Liver (tissue), 9 donors: ENCODE results near the gene FAM210A. TPM values are rescaled to one million over a fixed set of nuclear protein-coding genes. Genes with fewer than 3 reads are reported as not detected.

Source experiments
- DNase-seq: peaks from one replicate; pipeline ENCODE4 v3.0.0-alpha.2; 2017; ENCODE audit warnings: low spot score
- H3K27ac ChIP-seq, 2 donors: one replicate each; pipeline ENCODE4 v1.7.0; 2013; ENCODE audit warnings: inconsistent platforms in 2 of 2, low read length in 2 of 2, control low read depth in 1 of 2, low read depth in 1 of 2, mild to moderate bottlenecking in 1 of 2
- H3K27me3 ChIP-seq, 4 donors: one replicate each; pipeline versions ENCODE4 v1.6.1 to v1.7.0; 2013; ENCODE audit warnings: low read length in 3 of 4, inconsistent platforms in 1 of 4, mild to moderate bottlenecking in 1 of 4, moderate library complexity in 1 of 4; ENCODE audit not compliant: control insufficient read depth in 4 of 4, insufficient read depth in 4 of 4
- H3K36me3 ChIP-seq, 4 donors: one replicate each; pipeline versions ENCODE4 v1.6.1 to v1.7.0; 2013; ENCODE audit warnings: low read length in 3 of 4, mild to moderate bottlenecking in 3 of 4, low read depth in 1 of 4, moderate library complexity in 1 of 4; ENCODE audit not compliant: control insufficient read depth in 4 of 4, insufficient read depth in 3 of 4
- H3K4me1 ChIP-seq, 4 donors: one replicate each; pipeline versions ENCODE4 v1.6.1 to v1.7.0; 2013; ENCODE audit warnings: low read length in 3 of 4, mild to moderate bottlenecking in 3 of 4, moderate library complexity in 1 of 4; ENCODE audit not compliant: control insufficient read depth in 4 of 4, insufficient read depth in 4 of 4
- H3K4me3 ChIP-seq, 3 donors: one replicate each; pipeline versions ENCODE4 v1.6.1 to v1.7.0; 2013; ENCODE audit warnings: low read length in 3 of 3, control low read depth in 1 of 3, low read depth in 1 of 3, mild to moderate bottlenecking in 1 of 3
- H3K9ac ChIP-seq, 2 donors: one replicate each; pipeline ENCODE4 v1.7.0; 2013; ENCODE audit warnings: low read length in 2 of 2, mild to moderate bottlenecking in 2 of 2, moderate library complexity in 2 of 2, control low read depth in 1 of 2, low read depth in 1 of 2
- H3K9me3 ChIP-seq, 4 donors: one replicate each; pipeline versions ENCODE4 v1.6.1 to v1.7.0; 2013; ENCODE audit warnings: low read length in 3 of 4; ENCODE audit not compliant: control insufficient read depth in 4 of 4
- CTCF ChIP-seq: fragments of 150-350 bp; IDR thresholded peaks from 2 replicates; pipeline ENCODE4 v1.5.1; 2017; ENCODE audit warnings: improper control_type of control experiment, low read depth, low read length; ENCODE audit not compliant: missing input control
- EGR1 ChIP-seq, 2 donors: IDR thresholded peaks; 2 replicates each; pipeline ENCODE4 v1.6.1; 2016 to 2018; ENCODE audit warnings: antibody characterized with exemption in 2 of 2, low read depth in 2 of 2
- FOXA1 ChIP-seq: IDR thresholded peaks from 2 replicates; pipeline ENCODE4 v1.6.1; 2016; ENCODE audit warnings: antibody characterized with exemption
- FOXA2 ChIP-seq: IDR thresholded peaks from 2 replicates; pipeline ENCODE4 v1.6.1; 2016; ENCODE audit warnings: antibody characterized with exemption
- GABPA ChIP-seq, 2 donors: IDR thresholded peaks in 1 of 2; conservative IDR thresholded peaks in 1 of 2; 2 replicates each; pipeline ENCODE4 v1.6.1; 2016; ENCODE audit warnings: antibody characterized with exemption in 2 of 2, mild to moderate bottlenecking in 1 of 2, moderate library complexity in 1 of 2
- HNF4A ChIP-seq, 2 donors: conservative IDR thresholded peaks; 2 replicates each; pipeline ENCODE4 v1.6.1; 2016; ENCODE audit warnings: antibody characterized with exemption in 2 of 2, mild to moderate bottlenecking in 2 of 2
- HNF4G ChIP-seq: IDR thresholded peaks from 2 replicates; pipeline ENCODE4 v1.6.1; 2016; ENCODE audit warnings: antibody characterized with exemption
- MAX ChIP-seq: IDR thresholded peaks from 2 replicates; pipeline ENCODE4 v1.6.1; 2016; ENCODE audit warnings: antibody characterized with exemption
- NR2F2 ChIP-seq: IDR thresholded peaks from 2 replicates; pipeline ENCODE4 v1.6.1; 2016; ENCODE audit warnings: antibody characterized with exemption
- RAD21 ChIP-seq, 2 donors: IDR thresholded peaks; 2 replicates each; pipeline ENCODE4 v1.6.1; 2016; ENCODE audit warnings: antibody characterized with exemption in 2 of 2, mild to moderate bottlenecking in 2 of 2
- REST ChIP-seq: IDR thresholded peaks from 2 replicates; pipeline ENCODE4 v1.6.1; 2016; ENCODE audit warnings: antibody characterized with exemption, mild to moderate bottlenecking
- RXRA ChIP-seq, 2 donors: IDR thresholded peaks; 2 replicates each; pipeline ENCODE4 v1.6.1; 2017 to 2018; ENCODE audit warnings: antibody characterized with exemption in 2 of 2, mild to moderate bottlenecking in 1 of 2
- SP1 ChIP-seq: IDR thresholded peaks from 2 replicates; pipeline ENCODE4 v1.6.1; 2018; ENCODE audit warnings: antibody characterized with exemption, mild to moderate bottlenecking
- TAF1 ChIP-seq: conservative IDR thresholded peaks from 2 replicates; pipeline ENCODE4 v1.6.1; 2016; ENCODE audit warnings: antibody characterized with exemption, mild to moderate bottlenecking
- YY1 ChIP-seq: IDR thresholded peaks from 2 replicates; pipeline ENCODE4 v1.6.1; 2016; ENCODE audit warnings: antibody characterized with exemption, mild to moderate bottlenecking
- ZBTB33 ChIP-seq: IDR thresholded peaks from 2 replicates; pipeline ENCODE4 v1.6.1; 2016; ENCODE audit warnings: antibody characterized with exemption
- WGBS: extraction: QIAGEN DNeasy Blood & Tissue Kit; methylation state at CpG from one replicate; pipeline ENCODE4 v1.1.7; 2013; 5-methylcytosine and 5-hydroxymethylcytosine counted together
- polyA plus RNA-seq, 2 donors: library from polyadenylated mRNA; stranded (reverse) in 1 of 2; unstranded in 1 of 2; fragments of 200-250 nt in 1 of 2; fragments of >200 nt in 1 of 2; fragmentation: Nextera tagmentation in 1 of 2; extraction: Ambion mirVana in 1 of 2; gene quantifications; one replicate each; pipeline versions ENCODE4 v1.2.1 to v1.2.3, GENCODE V29; 2013 to 2015
- total RNA-seq, 2 donors: library from RNA; depleted of rRNA; stranded (reverse); fragments of >200 nt; gene quantifications; one replicate each; pipeline ENCODE4 v1.2.3, GENCODE V29; 2014
- TF ChIP-seq, protein P1 (sequence below): IDR thresholded peaks from 2 replicates; pipeline ENCODE4 v1.6.1; 2016; ENCODE audit warnings: antibody characterized with exemption
- donor health status: healthy.
- donor health status: healthy.
- donor health status: healthy.
- donor health status: healthy.
- donor health status: healthy.

FAM210A gene
- total and polyA plus RNA-seq, 4 donors = 10.5 to 18.3 (median 12.5) TPM

DNA sequence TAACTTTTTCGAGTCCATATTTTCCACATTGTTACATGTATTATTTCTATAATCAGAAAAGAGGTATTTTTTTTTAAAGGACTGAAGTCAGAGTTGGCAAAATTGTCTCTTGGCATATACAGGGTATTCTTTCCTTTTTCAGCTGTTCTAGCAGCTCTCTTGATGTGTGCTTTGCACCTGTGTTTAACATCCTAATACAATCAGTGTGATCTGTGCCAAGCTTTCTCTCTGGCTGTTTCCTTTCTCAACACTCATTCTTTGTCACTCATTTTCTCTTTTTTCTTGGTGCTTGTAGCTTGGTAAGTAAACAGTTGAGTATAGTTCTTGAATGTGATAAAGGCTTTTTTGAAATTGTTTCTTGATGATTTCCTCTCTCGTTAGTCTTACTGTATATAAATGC is 9.3 kb upstream of the FAM210A start:
- Histone ChIP-seq H3K9me3 (no peaks in the 10 kb centered on the region), H3K36me3 (peaks cover 1 to 49% (median 39%) of the 10 kb centered on the region in 4 donors), H3K27ac (no peak overlapping the region), H3K4me3 (no peak overlapping the region), H3K4me1 (no peaks in the 10 kb centered on the region), H3K27me3 (no peaks in the 10 kb centered on the region), H3K9ac (no peak overlapping the region)
- no peak for DNase-seq
- TF ChIP-seq SP1 (no peak), HNF4G (no peak), EGR1 (IDR thresholded peaks at IDR 0.05; ENCODE audit: low read depth in 2 of 2) (no peak), NR2F2 (no peak), ZBTB33 (no peak), TAF1 (no peak), FOXA1 (no peak), CTCF (no peak), REST (no peak), GABPA (IDR thresholded peaks at IDR 0.05 in 1 of 2, conservative IDR thresholded peaks at IDR 0.05 in 1 of 2) (no peak), MAX (no peak), FOXA2 (no peak), RAD21 (IDR thresholded peaks at IDR 0.05) (no peak), RXRA (IDR thresholded peaks at IDR 0.05) (no peak), HNF4A (conservative IDR thresholded peaks at IDR 0.05) (no peak), YY1 (no peak)
- TF ChIP-seq, protein P1, sequence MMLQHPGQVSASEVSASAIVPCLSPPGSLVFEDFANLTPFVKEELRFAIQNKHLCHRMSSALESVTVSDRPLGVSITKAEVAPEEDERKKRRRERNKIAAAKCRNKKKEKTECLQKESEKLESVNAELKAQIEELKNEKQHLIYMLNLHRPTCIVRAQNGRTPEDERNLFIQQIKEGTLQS = no peak
- 99% methylated on average over 2 of the region's 2 CpGs for WGBS

DNA sequence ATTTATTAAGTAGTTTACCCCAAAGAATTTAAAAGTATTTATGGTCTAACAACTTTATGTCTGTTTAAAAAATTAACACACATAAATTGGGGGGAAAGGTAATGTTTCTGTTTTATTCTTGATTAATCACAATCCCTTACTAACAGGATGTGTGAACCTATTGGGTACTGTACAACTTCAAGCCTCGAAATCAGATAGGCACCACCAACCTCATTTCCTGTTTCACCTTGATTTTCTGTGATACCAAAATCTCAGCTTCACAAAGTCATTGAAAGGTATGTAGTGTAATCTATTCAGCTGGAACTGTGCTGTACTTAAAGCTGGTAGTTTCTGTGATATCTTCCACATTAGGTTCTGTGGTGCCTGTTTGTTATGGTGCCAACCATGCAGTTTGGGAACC is 4.1 kb upstream of the FAM210A start:
- Histone ChIP-seq H3K27ac (no peak overlapping the region), H3K4me1 (peaks cover 0 to 13% (median 5%) of the 10 kb centered on the region in 4 donors), H3K9me3 (no peaks in the 10 kb centered on the region), H3K9ac (no peak overlapping the region), H3K4me3 (no peak overlapping the region), H3K36me3 (peaks cover 0 to 13% (median 12%) of the 10 kb centered on the region in 4 donors), H3K27me3 (no peaks in the 10 kb centered on the region)
- 83% methylated on average over 1 of the region's 1 CpG for WGBS
- TF ChIP-seq RXRA (IDR thresholded peaks at IDR 0.05) (no peak), HNF4G (no peak), RAD21 (IDR thresholded peaks at IDR 0.05) (no peak), FOXA2 (no peak), FOXA1 (no peak), REST (no peak), SP1 (no peak), MAX (no peak), YY1 (no peak)
- no peak for DNase-seq
